WTC11 (cell line): Measurements from ENCODE around the gene MT1M. TPM values are rescaled to one million over a fixed set of nuclear protein-coding genes. Genes with fewer than 3 reads are reported as not detected.

Experiments used
- ATAC-seq: fragments of 200-7000 bp; cut with Tn5 transposase; 2 replicates; pipeline ENCODE4 v1.10.0; 2021; ENCODE audit warnings: mild to moderate bottlenecking, moderate library complexity
- CTCF ChIA-PET: fragments of 300-600 bp; sonication (Branson Sonifier 250); formaldehyde crosslinking; loops from one replicate; lab custom pipeline; 2021; ENCODE audit warnings: antibody characterized with exemption; lab: Charles Lee
- POLR2A ChIA-PET: fragments of 350-600 bp; sonication (Branson Sonifier 250); formaldehyde crosslinking; loops from one replicate; lab custom pipeline; 2021; ENCODE audit warnings: antibody characterized with exemption; lab: Charles Lee
- DNase-seq: peaks from one replicate; pipeline ENCODE4 v3.0.0; 2021; ENCODE audit warnings: low spot score
- H3K27ac Mint-ChIP-seq: 2 replicates; pipeline ENCODE4 v1.8.0; 2021; ENCODE audit warnings: mixed read lengths
- H3K27me3 Mint-ChIP-seq: 2 replicates; pipeline ENCODE4 v1.8.0; 2021; ENCODE audit warnings: low read depth, mild to moderate bottlenecking, moderate library complexity, mixed read lengths
- H3K36me3 Mint-ChIP-seq: 2 replicates; pipeline ENCODE4 v1.8.0; 2021; ENCODE audit warnings: mixed read lengths
- H3K4me1 Mint-ChIP-seq: 2 replicates; pipeline ENCODE4 v1.8.0; 2022; ENCODE audit warnings: mixed read lengths
- H3K4me3 Mint-ChIP-seq: 2 replicates; pipeline ENCODE4 v1.8.0; 2021; ENCODE audit warnings: mild to moderate bottlenecking, moderate library complexity, mixed read lengths
- H3K9me3 Mint-ChIP-seq: 2 replicates; pipeline ENCODE4 v1.8.0; 2021; ENCODE audit warnings: mixed read lengths
- ATF2 ChIP-seq: sonication (generic); formaldehyde crosslinking; IDR thresholded peaks from 2 replicates; pipeline ENCODE4 v1.8.1; 2022; ENCODE audit warnings: low read depth, missing genetic modification reagents, borderline replicate concordance
- CBFB ChIP-seq: sonication (generic); formaldehyde crosslinking; IDR thresholded peaks from 2 replicates; pipeline ENCODE4 v1.8.1; 2022; ENCODE audit warnings: mild to moderate bottlenecking, low read depth, missing genetic modification reagents
- CDX4 ChIP-seq: fragments of 250-450 bp; sonication (Bioruptor Pico); IDR thresholded peaks from 2 replicates; pipeline ENCODE4 v1.9.0; 2021; ENCODE audit warnings: moderate library complexity, mild to moderate bottlenecking, inconsistent platforms, borderline replicate concordance
- ETV6 ChIP-seq: sonication (generic); formaldehyde crosslinking; IDR thresholded peaks from 2 replicates; pipeline ENCODE4 v1.8.1; 2022; ENCODE audit warnings: mild to moderate bottlenecking, missing genetic modification reagents
- GTF2I ChIP-seq: fragments of 250-450 bp; sonication (Bioruptor Pico); conservative IDR thresholded peaks from 2 replicates; pipeline ENCODE4 v1.4.0; 2021; ENCODE audit warnings: mild to moderate bottlenecking
- NFATC4 ChIP-seq: fragments of 250-450 bp; sonication (Bioruptor Pico); IDR thresholded peaks from 2 replicates; pipeline ENCODE4 v1.9.0; 2021; ENCODE audit warnings: mild to moderate bottlenecking
- NFE2L1 ChIP-seq: sonication (generic); formaldehyde crosslinking; IDR thresholded peaks from 2 replicates; pipeline ENCODE4 v1.8.1; 2023; ENCODE audit warnings: missing genetic modification reagents
- PREB ChIP-seq: sonication (generic); formaldehyde crosslinking; IDR thresholded peaks from 2 replicates; pipeline ENCODE4 v1.8.1; 2022; ENCODE audit warnings: mild to moderate bottlenecking, missing genetic modification reagents, moderate library complexity, borderline replicate concordance
- ZMAT4 ChIP-seq: fragments of 250-450 bp; sonication (Bioruptor Pico); IDR thresholded peaks from 2 replicates; pipeline ENCODE4 v1.9.0; 2021; ENCODE audit warnings: mild to moderate bottlenecking
- ZNF263 ChIP-seq: sonication (generic); formaldehyde crosslinking; IDR thresholded peaks from 2 replicates; pipeline ENCODE4 v1.8.1; 2022; ENCODE audit warnings: low read depth, mild to moderate bottlenecking, moderate library complexity, missing genetic modification reagents
- ZNF281 ChIP-seq: sonication (generic); formaldehyde crosslinking; IDR thresholded peaks from 2 replicates; pipeline ENCODE4 v1.8.0; 2023; ENCODE audit warnings: mild to moderate bottlenecking, missing genetic modification reagents
- ZNF425 ChIP-seq: fragments of 250-450 bp; sonication (Bioruptor Pico); conservative IDR thresholded peaks from 2 replicates; pipeline ENCODE4 v1.9.0; 2021; ENCODE audit warnings: mild to moderate bottlenecking
- total RNA-seq: library from RNA; stranded (reverse); gene quantifications from 3 replicates; pipeline ENCODE4 v1.2.3, GENCODE V29; 2021

Gene MT1M
- total RNA-seq, 1 experiment from 2014 or later = 4.7 TPM

GRCh38 chr16:56623637-56624036 is 8.8 kb upstream of the MT1M start:
- CTCF ChIA-PET = interaction anchor here (0.8 to 2.4 kb wide), 2 partner anchors 20 to 52 kb away, joined by 3 to 6 read pairs; no protein-coding TSS in a partner anchor

More at GRCh38 chr16:56623637-56624036, 8.8 kb upstream of the MT1M start:
- ATAC-seq = no peak
- DNase-seq = no peak
- POLR2A ChIA-PET = interaction anchor here (0.5 to 4.9 kb wide), 3 partner anchors 10 to 46 kb away, joined by 3 to 68 read pairs (median 3); partner anchors contain the start of gene MT2A
- Mint-ChIP-seq H3K4me3 (no peak overlapping the region), H3K4me1 (peaks cover 55% of the 10 kb centered on the region), H3K9me3 (peaks cover 8% of the 10 kb centered on the region; the same call in 1 of the 2 replicates), H3K27ac (no peak overlapping the region), H3K27me3 (peaks cover 98% of the 10 kb centered on the region), H3K36me3 (peaks cover 2% of the 10 kb centered on the region; the same call in 1 of the 2 replicates)
- TF ChIP-seq NFATC4 (CRISPR knock-in tag) = no peak
- TF ChIP-seq ZNF425 (CRISPR knock-in tag) = no peak
- TF ChIP-seq ZNF281 (CRISPR knock-in tag) = no peak
- TF ChIP-seq ZNF263 (CRISPR knock-in tag) = no peak
- TF ChIP-seq ETV6 (CRISPR knock-in tag) = no peak
- no peak for TF ChIP-seq CDX4 (CRISPR knock-in tag)
- TF ChIP-seq PREB (CRISPR knock-in tag) = no peak
- no peak for TF ChIP-seq NFE2L1 (CRISPR knock-in tag)
- no peak for TF ChIP-seq CBFB (CRISPR knock-in tag)
- TF ChIP-seq ZMAT4 = no peak
- TF ChIP-seq ATF2 = no peak
- no peak for TF ChIP-seq GTF2I (CRISPR knock-in tag)
